Measurements from ENCODE around the gene MOB3A. TPM values are rescaled to one million over a fixed set of nuclear protein-coding genes. Genes with fewer than 3 reads are reported as not detected.

MOB3A gene
- total and polyA plus RNA-seq, 2 experiments from 2014 or later, result 2.9 to 5.9 TPM

DNA sequence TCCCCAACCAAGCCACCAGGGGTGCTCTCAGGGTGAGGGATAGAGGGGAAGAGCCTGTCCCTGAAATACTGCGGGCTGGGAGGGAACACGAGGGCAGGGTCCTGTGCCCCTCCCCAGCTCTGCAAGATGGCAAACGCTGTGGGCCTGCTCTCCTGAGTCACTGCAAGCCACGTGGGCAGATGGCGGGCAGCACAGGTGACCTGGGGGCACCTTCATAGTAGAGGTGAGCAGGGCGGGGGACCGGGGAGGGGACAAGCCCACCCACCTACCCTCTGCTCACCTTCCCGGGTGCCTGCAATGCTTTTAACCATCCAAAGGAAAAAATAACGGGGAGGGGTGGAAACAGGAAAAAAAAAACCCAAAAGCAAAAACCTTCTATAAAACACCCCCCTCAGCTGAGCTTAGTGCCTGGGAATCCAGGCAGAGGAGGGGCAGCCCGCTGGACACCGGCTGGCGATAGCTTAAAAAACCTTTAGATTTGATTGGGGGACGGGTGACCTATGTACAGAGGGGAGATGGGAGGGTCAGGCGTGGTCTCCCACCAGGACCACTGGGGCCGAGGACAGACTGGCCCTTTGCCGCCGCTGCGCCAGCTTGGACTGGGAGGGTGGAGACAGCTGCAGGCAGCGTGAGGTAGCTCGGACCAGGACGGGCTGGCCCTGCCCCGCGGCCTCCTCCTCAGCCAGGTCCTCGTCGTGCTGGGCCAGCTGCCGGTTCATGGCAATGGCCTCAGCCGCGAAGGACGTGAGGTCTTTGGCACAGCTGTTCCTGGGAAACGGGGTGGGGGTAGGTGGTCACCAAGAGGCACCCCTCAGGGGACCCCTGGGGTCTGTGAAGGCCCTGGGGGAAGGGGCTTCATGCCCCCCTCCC is 56.8 kb downstream of the MOB3A start:
- H3K36me3 ChIP-seq (ENCODE audit: insufficient read depth), result peaks cover 8% of the 10 kb centered on the region; the same call in 1 of the 2 replicates
- Mint-ChIP-seq H3K27me3 (ENCODE audit: insufficient read depth, low read depth, poor library complexity) (peaks cover 20% of the 10 kb centered on the region), H3K4me1 (peaks cover 13% of the 10 kb centered on the region; the same call in 2 of the 3 replicates), H3K4me3 (no peak overlapping the region), H3K9me3 (peaks cover 10% of the 10 kb centered on the region; the same call in 2 of the 3 replicates), H3K27ac (no peak overlapping the region), H3K36me3 (ENCODE audit: low read depth) (peaks cover 20% of the 10 kb centered on the region; the same call in 2 of the 3 replicates)
- H3K27ac ChIP-seq (ENCODE audit: low read depth), result no peak overlapping the region
- no peak overlapping the region for H3K4me3 ChIP-seq
- H3K9me2 ChIP-seq (ENCODE audit: insufficient read depth), result no peaks in the 10 kb centered on the region
- H3K4me2 ChIP-seq, result no peak overlapping the region
- no peaks in the 10 kb centered on the region for H3K27me3 ChIP-seq (ENCODE audit: insufficient read depth)
- peaks cover 39% of the 10 kb centered on the region for H3F3A ChIP-seq (replicated peaks; ENCODE audit: low read depth)
- H4K20me1 ChIP-seq (replicated peaks; ENCODE audit: insufficient read depth), result peaks cover 6% of the 10 kb centered on the region
- TF ChIP-seq, protein P1, sequence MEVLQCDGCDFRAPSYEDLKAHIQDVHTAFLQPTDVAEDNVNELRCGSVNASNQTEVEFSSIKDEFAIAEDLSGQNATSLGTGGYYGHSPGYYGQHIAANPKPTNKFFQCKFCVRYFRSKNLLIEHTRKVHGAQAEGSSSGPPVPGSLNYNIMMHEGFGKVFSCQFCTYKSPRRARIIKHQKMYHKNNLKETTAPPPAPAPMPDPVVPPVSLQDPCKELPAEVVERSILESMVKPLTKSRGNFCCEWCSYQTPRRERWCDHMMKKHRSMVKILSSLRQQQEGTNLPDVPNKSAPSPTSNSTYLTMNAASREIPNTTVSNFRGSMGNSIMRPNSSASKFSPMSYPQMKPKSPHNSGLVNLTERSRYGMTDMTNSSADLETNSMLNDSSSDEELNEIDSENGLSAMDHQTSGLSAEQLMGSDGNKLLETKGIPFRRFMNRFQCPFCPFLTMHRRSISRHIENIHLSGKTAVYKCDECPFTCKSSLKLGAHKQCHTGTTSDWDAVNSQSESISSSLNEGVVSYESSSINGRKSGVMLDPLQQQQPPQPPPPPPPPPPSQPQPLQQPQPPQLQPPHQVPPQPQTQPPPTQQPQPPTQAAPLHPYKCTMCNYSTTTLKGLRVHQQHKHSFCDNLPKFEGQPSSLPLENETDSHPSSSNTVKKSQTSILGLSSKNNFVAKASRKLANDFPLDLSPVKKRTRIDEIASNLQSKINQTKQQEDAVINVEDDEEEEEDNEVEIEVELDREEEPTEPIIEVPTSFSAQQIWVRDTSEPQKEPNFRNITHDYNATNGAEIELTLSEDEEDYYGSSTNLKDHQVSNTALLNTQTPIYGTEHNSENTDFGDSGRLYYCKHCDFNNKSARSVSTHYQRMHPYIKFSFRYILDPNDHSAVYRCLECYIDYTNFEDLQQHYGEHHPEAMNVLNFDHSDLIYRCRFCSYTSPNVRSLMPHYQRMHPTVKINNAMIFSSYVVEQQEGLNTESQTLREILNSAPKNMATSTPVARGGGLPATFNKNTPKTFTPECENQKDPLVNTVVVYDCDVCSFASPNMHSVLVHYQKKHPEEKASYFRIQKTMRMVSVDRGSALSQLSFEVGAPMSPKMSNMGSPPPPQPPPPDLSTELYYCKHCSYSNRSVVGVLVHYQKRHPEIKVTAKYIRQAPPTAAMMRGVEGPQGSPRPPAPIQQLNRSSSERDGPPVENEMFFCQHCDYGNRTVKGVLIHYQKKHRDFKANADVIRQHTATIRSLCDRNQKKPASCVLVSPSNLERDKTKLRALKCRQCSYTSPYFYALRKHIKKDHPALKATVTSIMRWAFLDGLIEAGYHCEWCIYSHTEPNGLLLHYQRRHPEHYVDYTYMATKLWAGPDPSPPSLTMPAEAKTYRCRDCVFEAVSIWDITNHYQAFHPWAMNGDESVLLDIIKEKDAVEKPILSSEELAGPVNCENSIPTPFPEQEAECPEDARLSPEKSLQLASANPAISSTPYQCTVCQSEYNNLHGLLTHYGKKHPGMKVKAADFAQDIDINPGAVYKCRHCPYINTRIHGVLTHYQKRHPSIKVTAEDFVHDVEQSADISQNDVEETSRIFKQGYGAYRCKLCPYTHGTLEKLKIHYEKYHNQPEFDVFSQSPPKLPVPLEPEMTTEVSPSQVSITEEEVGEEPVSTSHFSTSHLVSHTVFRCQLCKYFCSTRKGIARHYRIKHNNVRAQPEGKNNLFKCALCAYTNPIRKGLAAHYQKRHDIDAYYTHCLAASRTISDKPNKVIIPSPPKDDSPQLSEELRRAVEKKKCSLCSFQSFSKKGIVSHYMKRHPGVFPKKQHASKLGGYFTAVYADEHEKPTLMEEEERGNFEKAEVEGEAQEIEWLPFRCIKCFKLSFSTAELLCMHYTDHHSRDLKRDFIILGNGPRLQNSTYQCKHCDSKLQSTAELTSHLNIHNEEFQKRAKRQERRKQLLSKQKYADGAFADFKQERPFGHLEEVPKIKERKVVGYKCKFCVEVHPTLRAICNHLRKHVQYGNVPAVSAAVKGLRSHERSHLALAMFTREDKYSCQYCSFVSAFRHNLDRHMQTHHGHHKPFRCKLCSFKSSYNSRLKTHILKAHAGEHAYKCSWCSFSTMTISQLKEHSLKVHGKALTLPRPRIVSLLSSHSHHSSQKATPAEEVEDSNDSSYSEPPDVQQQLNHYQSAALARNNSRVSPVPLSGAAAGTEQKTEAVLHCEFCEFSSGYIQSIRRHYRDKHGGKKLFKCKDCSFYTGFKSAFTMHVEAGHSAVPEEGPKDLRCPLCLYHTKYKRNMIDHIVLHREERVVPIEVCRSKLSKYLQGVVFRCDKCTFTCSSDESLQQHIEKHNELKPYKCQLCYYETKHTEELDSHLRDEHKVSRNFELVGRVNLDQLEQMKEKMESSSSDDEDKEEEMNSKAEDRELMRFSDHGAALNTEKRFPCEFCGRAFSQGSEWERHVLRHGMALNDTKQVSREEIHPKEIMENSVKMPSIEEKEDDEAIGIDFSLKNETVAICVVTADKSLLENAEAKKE (CRISPR knock-in tag; IDR thresholded peaks at IDR 0.05), result no peak
- TF ChIP-seq CREB1 (CRISPR knock-in tag; IDR thresholded peaks at IDR 0.05; ENCODE audit: low read depth) (no peak), STAT1 (IDR thresholded peaks at IDR 0.05; ENCODE audit: unreplicated experiment) (no peak), JUNB (IDR thresholded peaks at IDR 0.05; ENCODE audit: unreplicated experiment) (no peak)
- TF ChIP-seq, protein P2, sequence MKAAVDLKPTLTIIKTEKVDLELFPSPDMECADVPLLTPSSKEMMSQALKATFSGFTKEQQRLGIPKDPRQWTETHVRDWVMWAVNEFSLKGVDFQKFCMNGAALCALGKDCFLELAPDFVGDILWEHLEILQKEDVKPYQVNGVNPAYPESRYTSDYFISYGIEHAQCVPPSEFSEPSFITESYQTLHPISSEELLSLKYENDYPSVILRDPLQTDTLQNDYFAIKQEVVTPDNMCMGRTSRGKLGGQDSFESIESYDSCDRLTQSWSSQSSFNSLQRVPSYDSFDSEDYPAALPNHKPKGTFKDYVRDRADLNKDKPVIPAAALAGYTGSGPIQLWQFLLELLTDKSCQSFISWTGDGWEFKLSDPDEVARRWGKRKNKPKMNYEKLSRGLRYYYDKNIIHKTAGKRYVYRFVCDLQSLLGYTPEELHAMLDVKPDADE (IDR thresholded peaks at IDR 0.05), result no peak
- TF ChIP-seq, protein P3, sequence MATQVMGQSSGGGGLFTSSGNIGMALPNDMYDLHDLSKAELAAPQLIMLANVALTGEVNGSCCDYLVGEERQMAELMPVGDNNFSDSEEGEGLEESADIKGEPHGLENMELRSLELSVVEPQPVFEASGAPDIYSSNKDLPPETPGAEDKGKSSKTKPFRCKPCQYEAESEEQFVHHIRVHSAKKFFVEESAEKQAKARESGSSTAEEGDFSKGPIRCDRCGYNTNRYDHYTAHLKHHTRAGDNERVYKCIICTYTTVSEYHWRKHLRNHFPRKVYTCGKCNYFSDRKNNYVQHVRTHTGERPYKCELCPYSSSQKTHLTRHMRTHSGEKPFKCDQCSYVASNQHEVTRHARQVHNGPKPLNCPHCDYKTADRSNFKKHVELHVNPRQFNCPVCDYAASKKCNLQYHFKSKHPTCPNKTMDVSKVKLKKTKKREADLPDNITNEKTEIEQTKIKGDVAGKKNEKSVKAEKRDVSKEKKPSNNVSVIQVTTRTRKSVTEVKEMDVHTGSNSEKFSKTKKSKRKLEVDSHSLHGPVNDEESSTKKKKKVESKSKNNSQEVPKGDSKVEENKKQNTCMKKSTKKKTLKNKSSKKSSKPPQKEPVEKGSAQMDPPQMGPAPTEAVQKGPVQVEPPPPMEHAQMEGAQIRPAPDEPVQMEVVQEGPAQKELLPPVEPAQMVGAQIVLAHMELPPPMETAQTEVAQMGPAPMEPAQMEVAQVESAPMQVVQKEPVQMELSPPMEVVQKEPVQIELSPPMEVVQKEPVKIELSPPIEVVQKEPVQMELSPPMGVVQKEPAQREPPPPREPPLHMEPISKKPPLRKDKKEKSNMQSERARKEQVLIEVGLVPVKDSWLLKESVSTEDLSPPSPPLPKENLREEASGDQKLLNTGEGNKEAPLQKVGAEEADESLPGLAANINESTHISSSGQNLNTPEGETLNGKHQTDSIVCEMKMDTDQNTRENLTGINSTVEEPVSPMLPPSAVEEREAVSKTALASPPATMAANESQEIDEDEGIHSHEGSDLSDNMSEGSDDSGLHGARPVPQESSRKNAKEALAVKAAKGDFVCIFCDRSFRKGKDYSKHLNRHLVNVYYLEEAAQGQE (IDR thresholded peaks at IDR 0.05; ENCODE audit: unreplicated experiment), result no peak
- H2AFZ ChIP-seq, result no peak overlapping the region
- 0 out of 2 replicates have a peak, but pooled peaks cover 3% of the 10 kb centered on the region for H3K79me2 ChIP-seq (replicated peaks; ENCODE audit: insufficient read depth)
- DNase-seq (ENCODE audit: low spot score) (no peak), ATAC-seq (no peak)
- peaks cover 15% of the 10 kb centered on the region for H3K4me1 ChIP-seq (ENCODE audit: insufficient read depth)
